ENCODE results near the gene SAMHD1. TPM values are rescaled to one million over a fixed set of nuclear protein-coding genes. Genes with fewer than 3 reads are reported as not detected.
"Not testable (repeated sequence)": the region's sequence is repeated elsewhere in the genome, so short reads cannot be mapped to it uniquely, and the experiment has no call there.

The SAMHD1 gene
- total RNA-seq, 1 donor from 2014 or later = 310 TPM

GRCh38 chr20:36856691-36857635 is 94.5 kb downstream of the SAMHD1 start:
- intact Hi-C loops (cut with micrococcal nuclease) = loop anchor here (2.0 kb wide), 1 partner anchor 22 kb away; no protein-coding TSS in a partner anchor

- intact Hi-C loops (cut with micrococcal nuclease) = loop anchor here (2.0 kb wide), 1 partner anchor 21 kb away; no protein-coding TSS in a partner anchor
Observed at GRCh38 chr20:36856195-36856594, 95.3 kb downstream of the SAMHD1 start.

- intact Hi-C loops (cut with micrococcal nuclease) = no loop called here
Observed at GRCh38 chr20:36855241-36855657, 96.3 kb downstream of the SAMHD1 start.

GRCh38 chr20:36854348-36855240 is 96.9 kb downstream of the SAMHD1 start:
- intact Hi-C loops (cut with micrococcal nuclease) = no loop called here

- intact Hi-C loops (cut with micrococcal nuclease) = no loop called here
Observed at GRCh38 chr20:36852187-36852586, 99.3 kb downstream of the SAMHD1 start.

- intact Hi-C loops (cut with micrococcal nuclease) = no loop called here
Observed at GRCh38 chr20:36851490-36851889, 100.0 kb downstream of the SAMHD1 start.

GRCh38 chr20:36850759-36851158 is 100.7 kb downstream of the SAMHD1 start:
- intact Hi-C loops (cut with micrococcal nuclease) = no loop called here

GRCh38 chr20:36849333-36850065 is 102.0 kb downstream of the SAMHD1 start:
- intact Hi-C loops (cut with micrococcal nuclease) = no loop called here

GRCh38 chr20:36848677-36849076 is 102.8 kb downstream of the SAMHD1 start:
- intact Hi-C loops (cut with micrococcal nuclease) = no loop called here

- intact Hi-C loops (cut with micrococcal nuclease) = no loop called here
Observed at GRCh38 chr20:36848078-36848660, 103.3 kb downstream of the SAMHD1 start.

GRCh38 chr20:36847710-36848040 is 103.8 kb downstream of the SAMHD1 start:
- intact Hi-C loops (cut with micrococcal nuclease) = no loop called here

GRCh38 chr20:36847009-36847709 is 104.3 kb downstream of the SAMHD1 start:
- intact Hi-C loops (cut with micrococcal nuclease) = no loop called here

GRCh38 chr20:36845288-36845971 is 106.1 kb downstream of the SAMHD1 start:
- intact Hi-C loops (cut with micrococcal nuclease) = no loop called here

- intact Hi-C loops (cut with micrococcal nuclease) = not testable (repeated sequence)
Observed at GRCh38 chr20:36841030-36841429, 110.5 kb downstream of the SAMHD1 start.

Other genes starting within 250 kb of the SAMHD1 start
- gene NDRG3, start 205.6 kb downstream of the SAMHD1 start, total RNA-seq = 26.5 and 27.2 TPM in 2 replicates
- 25.0 and 25.2 TPM in 2 replicates for gene DSN1, start 177.9 kb downstream of the SAMHD1 start, total RNA-seq
- not detected in 2 replicates for gene TLDC2, start 75.6 kb downstream of the SAMHD1 start, total RNA-seq
- 50.0 and 51.4 TPM in 2 replicates for gene RBL1, start 144.3 kb upstream of the SAMHD1 start, total RNA-seq
- 223 and 237 TPM in 2 replicates for gene RPN2, start 227.6 kb upstream of the SAMHD1 start, total RNA-seq
- gene MROH8, start 227.8 kb upstream of the SAMHD1 start, total RNA-seq = 0.98 and 1.0 TPM in 2 replicates